GM23338 (cell line): ENCODE results near the gene GRK3.

ENCODE experiments used
- CREB1 ChIP-seq: fragments of 250-450 bp; sonication (Bioruptor Pico); IDR thresholded peaks from 2 replicates; pipeline ENCODE4 v1.5.0; 2020; ENCODE audit warnings: low read depth, mild to moderate bottlenecking, moderate library complexity
- ETS1 ChIP-seq: IDR thresholded peaks from 2 replicates; pipeline ENCODE4 v1.6.1; 2016; ENCODE audit warnings: antibody characterized with exemption
- EZH2 ChIP-seq: fragments of 200-600 bp; sonication (generic); IDR thresholded peaks from one replicate; pipeline ENCODE4 v1.8.0; 2017; ENCODE audit warnings: antibody characterized with exemption, mild to moderate bottlenecking, low read depth; ENCODE audit not compliant: unreplicated experiment
- EZH2phosphoT487 ChIP-seq: fragments of 200-600 bp; sonication (generic); IDR thresholded peaks from one replicate; pipeline ENCODE4 v1.8.1; 2018; ENCODE audit warnings: antibody characterized with exemption; ENCODE audit not compliant: unreplicated experiment
- JUNB ChIP-seq: IDR thresholded peaks from one replicate; pipeline ENCODE4 v1.6.1; 2016; ENCODE audit warnings: antibody characterized with exemption; ENCODE audit not compliant: unreplicated experiment
- POLR2AphosphoS5 ChIP-seq: IDR thresholded peaks from 2 replicates; pipeline ENCODE4 v1.6.1; 2016; ENCODE audit warnings: antibody characterized with exemption, low read depth
- REST ChIP-seq: IDR thresholded peaks from one replicate; pipeline ENCODE4 v1.6.1; 2018; ENCODE audit warnings: antibody characterized with exemption; ENCODE audit not compliant: unreplicated experiment
- STAT1 ChIP-seq: IDR thresholded peaks from one replicate; pipeline ENCODE4 v1.6.1; 2016; ENCODE audit warnings: antibody characterized with exemption; ENCODE audit not compliant: unreplicated experiment
- ZNF331 ChIP-seq: fragments of 250-450 bp; sonication (Bioruptor Pico); IDR thresholded peaks from 2 replicates; pipeline ENCODE4 v1.5.0; 2020; ENCODE audit warnings: low read depth, mild to moderate bottlenecking, moderate library complexity
- TF ChIP-seq, protein P1 (sequence below): fragments of 250-450 bp; sonication (Bioruptor Pico); IDR thresholded peaks from 2 replicates; pipeline ENCODE4 v1.5.0; 2020; ENCODE audit warnings: mild to moderate bottlenecking, moderate library complexity
- TF ChIP-seq, protein P2 (sequence below), 2 experiments: fragments of 200-600 bp in 1 of 2; sonication (generic) in 1 of 2; conservative IDR thresholded peaks; 2 replicates each; pipeline versions ENCODE4 v1.5.1 to v1.6.1; 2016 to 2017; ENCODE audit warnings: antibody characterized with exemption in 2 of 2, low read depth in 2 of 2, mild to moderate bottlenecking in 2 of 2, moderate library complexity in 1 of 2

GRCh38 chr22:25636323-25636722 is 71.8 kb downstream of the GRK3 start:
- TF ChIP-seq REST (no peak), EZH2 (no peak), ETS1 (no peak), POLR2AphosphoS5 (no peak), EZH2phosphoT487 (no peak), JUNB (no peak), CREB1 (no peak), ZNF331 (CRISPR knock-in tag) (no peak), STAT1 (no peak)
- TF ChIP-seq, protein P1, sequence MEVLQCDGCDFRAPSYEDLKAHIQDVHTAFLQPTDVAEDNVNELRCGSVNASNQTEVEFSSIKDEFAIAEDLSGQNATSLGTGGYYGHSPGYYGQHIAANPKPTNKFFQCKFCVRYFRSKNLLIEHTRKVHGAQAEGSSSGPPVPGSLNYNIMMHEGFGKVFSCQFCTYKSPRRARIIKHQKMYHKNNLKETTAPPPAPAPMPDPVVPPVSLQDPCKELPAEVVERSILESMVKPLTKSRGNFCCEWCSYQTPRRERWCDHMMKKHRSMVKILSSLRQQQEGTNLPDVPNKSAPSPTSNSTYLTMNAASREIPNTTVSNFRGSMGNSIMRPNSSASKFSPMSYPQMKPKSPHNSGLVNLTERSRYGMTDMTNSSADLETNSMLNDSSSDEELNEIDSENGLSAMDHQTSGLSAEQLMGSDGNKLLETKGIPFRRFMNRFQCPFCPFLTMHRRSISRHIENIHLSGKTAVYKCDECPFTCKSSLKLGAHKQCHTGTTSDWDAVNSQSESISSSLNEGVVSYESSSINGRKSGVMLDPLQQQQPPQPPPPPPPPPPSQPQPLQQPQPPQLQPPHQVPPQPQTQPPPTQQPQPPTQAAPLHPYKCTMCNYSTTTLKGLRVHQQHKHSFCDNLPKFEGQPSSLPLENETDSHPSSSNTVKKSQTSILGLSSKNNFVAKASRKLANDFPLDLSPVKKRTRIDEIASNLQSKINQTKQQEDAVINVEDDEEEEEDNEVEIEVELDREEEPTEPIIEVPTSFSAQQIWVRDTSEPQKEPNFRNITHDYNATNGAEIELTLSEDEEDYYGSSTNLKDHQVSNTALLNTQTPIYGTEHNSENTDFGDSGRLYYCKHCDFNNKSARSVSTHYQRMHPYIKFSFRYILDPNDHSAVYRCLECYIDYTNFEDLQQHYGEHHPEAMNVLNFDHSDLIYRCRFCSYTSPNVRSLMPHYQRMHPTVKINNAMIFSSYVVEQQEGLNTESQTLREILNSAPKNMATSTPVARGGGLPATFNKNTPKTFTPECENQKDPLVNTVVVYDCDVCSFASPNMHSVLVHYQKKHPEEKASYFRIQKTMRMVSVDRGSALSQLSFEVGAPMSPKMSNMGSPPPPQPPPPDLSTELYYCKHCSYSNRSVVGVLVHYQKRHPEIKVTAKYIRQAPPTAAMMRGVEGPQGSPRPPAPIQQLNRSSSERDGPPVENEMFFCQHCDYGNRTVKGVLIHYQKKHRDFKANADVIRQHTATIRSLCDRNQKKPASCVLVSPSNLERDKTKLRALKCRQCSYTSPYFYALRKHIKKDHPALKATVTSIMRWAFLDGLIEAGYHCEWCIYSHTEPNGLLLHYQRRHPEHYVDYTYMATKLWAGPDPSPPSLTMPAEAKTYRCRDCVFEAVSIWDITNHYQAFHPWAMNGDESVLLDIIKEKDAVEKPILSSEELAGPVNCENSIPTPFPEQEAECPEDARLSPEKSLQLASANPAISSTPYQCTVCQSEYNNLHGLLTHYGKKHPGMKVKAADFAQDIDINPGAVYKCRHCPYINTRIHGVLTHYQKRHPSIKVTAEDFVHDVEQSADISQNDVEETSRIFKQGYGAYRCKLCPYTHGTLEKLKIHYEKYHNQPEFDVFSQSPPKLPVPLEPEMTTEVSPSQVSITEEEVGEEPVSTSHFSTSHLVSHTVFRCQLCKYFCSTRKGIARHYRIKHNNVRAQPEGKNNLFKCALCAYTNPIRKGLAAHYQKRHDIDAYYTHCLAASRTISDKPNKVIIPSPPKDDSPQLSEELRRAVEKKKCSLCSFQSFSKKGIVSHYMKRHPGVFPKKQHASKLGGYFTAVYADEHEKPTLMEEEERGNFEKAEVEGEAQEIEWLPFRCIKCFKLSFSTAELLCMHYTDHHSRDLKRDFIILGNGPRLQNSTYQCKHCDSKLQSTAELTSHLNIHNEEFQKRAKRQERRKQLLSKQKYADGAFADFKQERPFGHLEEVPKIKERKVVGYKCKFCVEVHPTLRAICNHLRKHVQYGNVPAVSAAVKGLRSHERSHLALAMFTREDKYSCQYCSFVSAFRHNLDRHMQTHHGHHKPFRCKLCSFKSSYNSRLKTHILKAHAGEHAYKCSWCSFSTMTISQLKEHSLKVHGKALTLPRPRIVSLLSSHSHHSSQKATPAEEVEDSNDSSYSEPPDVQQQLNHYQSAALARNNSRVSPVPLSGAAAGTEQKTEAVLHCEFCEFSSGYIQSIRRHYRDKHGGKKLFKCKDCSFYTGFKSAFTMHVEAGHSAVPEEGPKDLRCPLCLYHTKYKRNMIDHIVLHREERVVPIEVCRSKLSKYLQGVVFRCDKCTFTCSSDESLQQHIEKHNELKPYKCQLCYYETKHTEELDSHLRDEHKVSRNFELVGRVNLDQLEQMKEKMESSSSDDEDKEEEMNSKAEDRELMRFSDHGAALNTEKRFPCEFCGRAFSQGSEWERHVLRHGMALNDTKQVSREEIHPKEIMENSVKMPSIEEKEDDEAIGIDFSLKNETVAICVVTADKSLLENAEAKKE (CRISPR knock-in tag): no peak
- TF ChIP-seq, protein P2, sequence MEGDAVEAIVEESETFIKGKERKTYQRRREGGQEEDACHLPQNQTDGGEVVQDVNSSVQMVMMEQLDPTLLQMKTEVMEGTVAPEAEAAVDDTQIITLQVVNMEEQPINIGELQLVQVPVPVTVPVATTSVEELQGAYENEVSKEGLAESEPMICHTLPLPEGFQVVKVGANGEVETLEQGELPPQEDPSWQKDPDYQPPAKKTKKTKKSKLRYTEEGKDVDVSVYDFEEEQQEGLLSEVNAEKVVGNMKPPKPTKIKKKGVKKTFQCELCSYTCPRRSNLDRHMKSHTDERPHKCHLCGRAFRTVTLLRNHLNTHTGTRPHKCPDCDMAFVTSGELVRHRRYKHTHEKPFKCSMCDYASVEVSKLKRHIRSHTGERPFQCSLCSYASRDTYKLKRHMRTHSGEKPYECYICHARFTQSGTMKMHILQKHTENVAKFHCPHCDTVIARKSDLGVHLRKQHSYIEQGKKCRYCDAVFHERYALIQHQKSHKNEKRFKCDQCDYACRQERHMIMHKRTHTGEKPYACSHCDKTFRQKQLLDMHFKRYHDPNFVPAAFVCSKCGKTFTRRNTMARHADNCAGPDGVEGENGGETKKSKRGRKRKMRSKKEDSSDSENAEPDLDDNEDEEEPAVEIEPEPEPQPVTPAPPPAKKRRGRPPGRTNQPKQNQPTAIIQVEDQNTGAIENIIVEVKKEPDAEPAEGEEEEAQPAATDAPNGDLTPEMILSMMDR (conservative IDR thresholded peaks at IDR 0.05; ENCODE audit: low read depth in 2 of 2): no peak
